ENCODE measurements around the gene RGR.

RGR gene

DNA sequence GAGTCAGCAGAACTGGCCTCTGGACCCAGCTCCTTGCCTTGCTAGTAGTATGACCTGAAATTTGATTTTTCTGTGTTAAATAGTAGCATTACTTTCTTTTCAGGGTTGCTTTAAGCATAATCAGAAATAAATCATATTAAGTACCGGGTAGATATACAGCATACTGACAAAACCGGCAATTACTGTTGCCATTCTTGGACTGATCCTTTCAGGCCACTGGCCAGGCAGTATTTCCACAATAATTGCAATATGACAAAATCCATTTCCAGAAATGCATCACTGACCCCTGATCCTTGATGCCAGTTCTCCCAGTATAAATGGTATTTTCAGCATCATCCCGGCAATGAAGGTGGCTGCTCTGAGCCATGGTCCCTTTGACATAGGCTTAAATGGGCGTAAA, 10.4 kb upstream of the RGR start:
- Mint-ChIP-seq H3K4me1 (ENCODE audit: low read depth) (no peaks in the 10 kb centered on the region), H3K4me3 (no peak overlapping the region), H3K36me3 (ENCODE audit: low read depth) (no peaks in the 10 kb centered on the region), H3K27ac (no peak overlapping the region), H3K9me3 (no peaks in the 10 kb centered on the region), H3K27me3 (peaks cover 8% of the 10 kb centered on the region)

DNA sequence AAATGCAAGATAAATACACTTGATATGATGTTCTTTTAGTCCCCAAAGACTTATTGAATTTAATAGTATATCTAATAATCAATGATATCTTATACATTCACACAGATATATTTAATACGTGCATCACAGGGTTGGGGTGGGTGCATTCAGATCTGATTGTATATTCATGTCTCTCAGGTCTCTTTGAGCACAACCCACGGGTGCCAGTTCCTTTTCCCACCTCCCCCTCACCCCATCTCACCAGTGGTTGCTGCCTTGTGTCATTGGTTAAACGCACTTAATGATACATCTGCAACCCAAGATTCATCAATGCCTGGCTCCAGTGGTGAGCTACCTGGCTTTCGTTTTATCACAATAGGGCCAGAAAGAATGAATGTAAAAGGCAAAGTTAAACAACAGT, 9.8 kb upstream of the RGR start:
- Mint-ChIP-seq H3K27ac (no peak overlapping the region), H3K4me3 (no peak overlapping the region), H3K36me3 (ENCODE audit: low read depth) (no peaks in the 10 kb centered on the region), H3K9me3 (no peaks in the 10 kb centered on the region), H3K4me1 (ENCODE audit: low read depth) (no peaks in the 10 kb centered on the region), H3K27me3 (peaks cover 8% of the 10 kb centered on the region)

DNA sequence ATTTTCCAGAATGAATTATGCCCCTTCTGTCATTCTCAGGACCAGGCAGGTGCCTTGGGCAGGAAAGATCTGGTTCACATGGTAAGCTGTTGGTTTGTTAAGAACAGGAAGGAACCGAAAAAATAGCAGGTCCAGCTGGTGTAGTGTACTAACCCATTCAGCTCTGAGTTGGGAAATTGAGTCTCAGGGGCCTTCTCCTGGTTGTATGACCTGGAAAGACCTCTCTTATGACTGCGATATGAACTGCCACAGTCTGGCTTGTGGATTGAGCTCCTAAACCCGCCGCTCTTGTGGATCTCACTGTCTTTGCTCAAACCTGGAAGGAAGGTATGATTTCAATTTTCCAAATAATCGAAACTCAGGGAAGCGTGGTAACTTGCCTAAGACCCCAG, 8.1 kb upstream of the RGR start:
- no peaks in the 10 kb centered on the region for H3K4me1 Mint-ChIP-seq (ENCODE audit: low read depth)
- H3K9me3 Mint-ChIP-seq: no peaks in the 10 kb centered on the region
- H3K27ac Mint-ChIP-seq: no peak overlapping the region
- H3K36me3 Mint-ChIP-seq (ENCODE audit: low read depth): no peaks in the 10 kb centered on the region
- no peak overlapping the region for H3K4me3 Mint-ChIP-seq
- H3K27me3 Mint-ChIP-seq: peaks cover 8% of the 10 kb centered on the region

DNA sequence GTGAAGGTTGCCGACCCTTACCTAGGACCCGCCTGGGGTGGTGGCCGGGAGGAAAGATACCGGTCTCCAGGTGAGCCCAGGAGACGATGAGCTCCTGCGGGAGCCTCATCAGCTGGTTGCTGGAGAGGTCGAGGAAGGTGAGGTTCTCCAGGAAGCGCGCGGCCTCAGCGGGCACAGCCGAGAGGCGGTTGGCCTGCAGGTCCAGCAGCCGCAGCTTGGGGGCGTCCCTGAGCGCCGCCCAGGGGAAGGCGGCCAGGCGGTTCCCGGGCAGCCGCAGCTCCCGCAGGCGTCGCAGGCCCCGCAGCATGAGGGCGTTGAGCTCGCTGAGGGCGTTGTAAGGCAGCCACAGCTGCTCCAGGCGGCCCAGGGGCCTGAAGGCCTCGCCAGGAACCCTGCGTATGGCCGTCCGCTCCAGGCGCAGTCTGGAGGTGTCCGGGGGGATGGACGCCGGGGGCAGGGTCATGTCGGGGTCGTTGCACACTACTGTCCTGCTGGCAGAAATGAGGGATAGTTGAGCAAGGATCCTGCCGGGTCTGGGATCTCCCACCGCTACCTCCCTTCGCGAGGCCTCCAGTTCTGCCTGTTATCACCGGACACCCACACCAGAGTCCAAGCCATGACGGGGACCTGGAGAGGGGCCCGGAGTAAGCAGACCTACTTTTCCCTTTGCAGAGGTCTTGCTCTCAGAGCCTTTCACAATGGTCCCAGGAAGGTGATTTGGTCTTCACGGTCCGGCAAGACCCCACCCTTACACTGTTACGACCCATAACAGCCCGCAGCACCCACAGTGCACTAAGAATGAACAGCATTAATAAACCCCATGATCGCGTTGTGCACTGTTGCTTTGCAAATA, 7.4 kb upstream of the RGR start:
- Mint-ChIP-seq H3K4me3 (no peak overlapping the region), H3K27ac (no peak overlapping the region), H3K27me3 (peaks cover 8% of the 10 kb centered on the region), H3K9me3 (no peaks in the 10 kb centered on the region), H3K36me3 (ENCODE audit: low read depth) (no peaks in the 10 kb centered on the region), H3K4me1 (ENCODE audit: low read depth) (no peaks in the 10 kb centered on the region)

GRCh38 chr10:84238909-84239308, 5.9 kb upstream of the RGR start:
- no peak overlapping the region for H3K4me3 Mint-ChIP-seq
- H3K27me3 Mint-ChIP-seq: peaks cover 8% of the 10 kb centered on the region
- no peak overlapping the region for H3K27ac Mint-ChIP-seq
- H3K4me1 Mint-ChIP-seq (ENCODE audit: low read depth): no peaks in the 10 kb centered on the region
- no peaks in the 10 kb centered on the region for H3K36me3 Mint-ChIP-seq (ENCODE audit: low read depth)
- H3K9me3 Mint-ChIP-seq: no peaks in the 10 kb centered on the region

- Mint-ChIP-seq H3K4me1 (ENCODE audit: low read depth) (no peaks in the 10 kb centered on the region), H3K9me3 (no peaks in the 10 kb centered on the region), H3K27ac (no peak within 1 kb of the TSS), H3K4me3 (no peak within 1 kb of the TSS), H3K36me3 (ENCODE audit: low read depth) (no peaks in the 10 kb centered on the region), H3K27me3 (peaks cover 8% of the 10 kb centered on the region)
Measured at GRCh38 chr10:84241185-84241790, 3.6 kb upstream of the RGR start, which contains the start of gene LRIT1. TSS of gene LRIT1 (minus strand) at chr10:84241546. CDS start at chr10:84241439, 107 bp downstream.

- H3K27ac Mint-ChIP-seq: no peak overlapping the region
- no peaks in the 10 kb centered on the region for H3K36me3 Mint-ChIP-seq (ENCODE audit: low read depth)
- H3K4me3 Mint-ChIP-seq: no peak overlapping the region
- H3K27me3 Mint-ChIP-seq: no peaks in the 10 kb centered on the region
- no peaks in the 10 kb centered on the region for H3K4me1 Mint-ChIP-seq (ENCODE audit: low read depth)
- H3K9me3 Mint-ChIP-seq: no peaks in the 10 kb centered on the region
Measured at GRCh38 chr10:84243759-84244158, 1.1 kb upstream of the RGR start.

DNA sequence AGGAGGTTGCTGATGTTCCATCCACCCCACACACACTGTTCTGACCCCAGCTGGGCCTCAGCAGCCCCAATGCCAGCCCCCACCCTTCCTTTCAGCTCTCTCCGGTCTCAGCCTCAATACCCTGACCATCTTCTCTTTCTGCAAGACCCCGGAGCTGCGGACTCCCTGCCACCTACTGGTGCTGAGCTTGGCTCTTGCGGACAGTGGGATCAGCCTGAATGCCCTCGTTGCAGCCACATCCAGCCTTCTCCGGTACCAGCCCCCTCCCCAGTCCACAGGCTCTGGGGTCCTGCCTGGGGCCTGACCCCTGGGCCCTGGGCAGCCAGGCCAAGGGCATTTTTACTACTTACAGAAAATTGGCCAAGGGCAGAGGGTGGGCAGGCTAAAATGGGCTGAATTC, 2.6 kb downstream of the RGR start:
- Mint-ChIP-seq H3K4me1 (ENCODE audit: low read depth) (no peaks in the 10 kb centered on the region), H3K36me3 (ENCODE audit: low read depth) (no peaks in the 10 kb centered on the region), H3K4me3 (no peak overlapping the region), H3K9me3 (no peaks in the 10 kb centered on the region), H3K27ac (no peak overlapping the region), H3K27me3 (no peaks in the 10 kb centered on the region)

DNA sequence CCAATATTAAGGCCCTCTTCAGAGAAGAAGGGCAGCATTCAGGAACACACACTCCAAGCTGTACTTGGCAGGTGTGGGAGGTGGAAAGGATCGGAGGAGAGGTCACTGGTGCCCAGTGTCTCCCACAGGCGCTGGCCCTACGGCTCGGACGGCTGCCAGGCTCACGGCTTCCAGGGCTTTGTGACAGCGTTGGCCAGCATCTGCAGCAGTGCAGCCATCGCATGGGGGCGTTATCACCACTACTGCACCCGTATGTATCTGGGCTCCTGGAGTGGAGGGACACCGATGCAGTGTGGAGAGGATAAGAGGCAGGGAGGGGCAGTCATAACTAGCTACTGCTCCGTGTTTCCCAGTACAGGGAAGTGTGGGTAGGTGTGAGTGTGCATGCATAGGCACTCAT, 3.9 kb downstream of the RGR start:
- Mint-ChIP-seq H3K27ac (no peak overlapping the region), H3K4me3 (no peak overlapping the region), H3K27me3 (no peaks in the 10 kb centered on the region), H3K9me3 (no peaks in the 10 kb centered on the region), H3K36me3 (ENCODE audit: low read depth) (no peaks in the 10 kb centered on the region), H3K4me1 (ENCODE audit: low read depth) (no peaks in the 10 kb centered on the region)

- peaks cover 4% of the 10 kb centered on the region for H3K4me1 Mint-ChIP-seq (ENCODE audit: low read depth)
- H3K27me3 Mint-ChIP-seq: peaks cover 12% of the 10 kb centered on the region
- H3K27ac Mint-ChIP-seq: no peak overlapping the region
- H3K36me3 Mint-ChIP-seq (ENCODE audit: low read depth): no peaks in the 10 kb centered on the region
- no peaks in the 10 kb centered on the region for H3K9me3 Mint-ChIP-seq
- H3K4me3 Mint-ChIP-seq: no peak overlapping the region
Measured at GRCh38 chr10:84254552-84255478, 10.0 kb downstream of the RGR start.

DNA sequence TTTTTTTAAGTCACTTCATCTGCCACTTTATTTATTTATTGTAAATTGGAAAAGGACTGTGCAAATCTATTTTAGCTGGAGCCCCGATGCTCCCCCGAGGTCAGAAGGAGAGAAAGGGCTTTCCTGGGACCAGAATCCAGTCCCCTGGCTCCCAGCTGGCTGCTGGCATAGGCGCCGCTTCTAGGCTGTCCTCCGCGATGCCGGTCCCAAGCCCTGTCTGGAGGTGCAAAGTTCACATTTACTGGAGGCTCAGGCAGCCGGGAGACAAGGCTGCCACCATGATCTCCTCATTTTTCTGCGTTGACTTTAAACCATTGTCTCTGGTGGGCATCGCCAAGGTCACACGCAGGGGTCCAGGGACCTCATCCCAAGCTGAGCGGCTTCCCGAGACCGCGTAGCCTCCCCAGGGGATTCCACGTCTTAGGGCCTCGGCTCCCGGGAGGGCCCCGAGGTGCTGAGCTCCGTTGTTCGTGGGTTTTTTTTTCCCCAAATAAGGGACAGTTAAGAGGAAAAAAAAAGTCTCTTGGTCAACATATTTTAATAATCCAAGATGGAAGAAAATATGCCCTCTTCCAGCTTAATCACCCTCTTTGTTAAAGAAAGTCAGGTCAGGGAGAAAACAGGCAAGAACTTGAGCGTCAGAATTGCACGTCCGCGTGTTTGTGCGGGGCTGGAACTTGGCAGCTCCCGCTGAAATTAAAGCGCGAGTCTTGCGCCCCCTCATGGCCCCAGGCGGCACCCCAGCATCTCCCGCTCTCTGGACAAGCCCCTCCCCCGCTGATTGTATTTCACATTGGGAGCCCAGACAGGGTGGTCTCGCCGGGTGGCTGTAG, 11.9 kb downstream of the RGR start:
- no peaks in the 10 kb centered on the region for H3K9me3 Mint-ChIP-seq
- peaks cover 12% of the 10 kb centered on the region for H3K27me3 Mint-ChIP-seq
- no peak overlapping the region for H3K4me3 Mint-ChIP-seq
- no peak overlapping the region for H3K27ac Mint-ChIP-seq
- peaks cover 4% of the 10 kb centered on the region for H3K4me1 Mint-ChIP-seq (ENCODE audit: low read depth)
- no peaks in the 10 kb centered on the region for H3K36me3 Mint-ChIP-seq (ENCODE audit: low read depth)

GRCh38 chr10:84257343-84258020, 12.6 kb downstream of the RGR start:
- H3K27me3 Mint-ChIP-seq: peaks cover 13% of the 10 kb centered on the region
- no peak overlapping the region for H3K27ac Mint-ChIP-seq
- peaks cover 4% of the 10 kb centered on the region for H3K4me1 Mint-ChIP-seq (ENCODE audit: low read depth)
- no peaks in the 10 kb centered on the region for H3K9me3 Mint-ChIP-seq
- H3K4me3 Mint-ChIP-seq: no peak overlapping the region
- no peaks in the 10 kb centered on the region for H3K36me3 Mint-ChIP-seq (ENCODE audit: low read depth)

DNA sequence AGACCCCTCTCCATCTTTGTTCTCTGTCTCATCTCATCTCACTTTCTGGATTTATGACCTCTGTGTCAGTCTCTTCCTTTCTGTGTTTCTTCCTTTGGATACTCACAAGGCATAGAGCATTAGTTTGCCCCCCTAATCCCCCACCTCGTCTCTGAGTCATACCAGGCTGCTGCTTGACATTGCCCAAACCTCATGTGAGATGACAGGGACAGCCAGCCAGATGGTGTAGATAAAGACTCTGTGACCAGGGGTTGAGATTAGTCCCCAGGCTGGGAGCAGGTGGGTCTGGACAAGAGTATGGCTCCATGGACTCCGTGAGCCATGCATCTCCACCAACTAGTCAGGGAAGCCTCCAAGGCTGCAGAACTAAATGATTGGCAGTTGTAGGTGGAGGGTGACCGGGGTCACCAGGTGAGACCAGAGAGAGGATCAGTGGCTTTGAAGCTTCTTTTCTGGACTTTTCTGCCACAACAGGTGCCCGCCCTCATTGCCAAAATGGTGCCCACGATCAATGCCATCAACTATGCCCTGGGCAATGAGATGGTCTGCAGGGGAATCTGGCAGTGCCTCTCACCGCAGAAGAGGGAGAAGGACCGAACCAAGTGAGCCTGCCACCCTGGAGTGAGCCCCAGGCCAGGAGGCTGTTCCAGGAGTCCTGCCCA, 13.3 kb downstream of the RGR start:
- peaks cover 18% of the 10 kb centered on the region for H3K27me3 Mint-ChIP-seq
- no peak overlapping the region for H3K27ac Mint-ChIP-seq
- no peaks in the 10 kb centered on the region for H3K9me3 Mint-ChIP-seq
- H3K4me1 Mint-ChIP-seq (ENCODE audit: low read depth): peaks cover 4% of the 10 kb centered on the region
- H3K4me3 Mint-ChIP-seq: no peak overlapping the region
- H3K36me3 Mint-ChIP-seq (ENCODE audit: low read depth): no peaks in the 10 kb centered on the region
